Naive thymus-derived CD8-positive, alpha-beta T cell (primary cell): ENCODE measurements around the gene DNAJB6. TPM values are rescaled to one million over a fixed set of nuclear protein-coding genes. Genes with fewer than 3 reads are reported as not detected.

Experiments
- ATAC-seq, 2 donors: fragments of 150-1000 bp; cut with Tn5 transposase in 1 of 2; sonication (Bioruptor Pico), chemical (Tn5 transposase) in 1 of 2; 1 replicate in 1 of 2; 2 replicates in 1 of 2; pipeline ENCODE4 v1.10.0; 2021; ENCODE audit warnings: mild to moderate bottlenecking in 2 of 2, moderate library complexity in 2 of 2
- POLR2A ChIA-PET: fragments of 350-600 bp; sonication (Branson Sonifier 250); formaldehyde crosslinking; loops from one replicate; lab custom pipeline; 2021; ENCODE audit warnings: antibody characterized with exemption; lab: Charles Lee
- DNase-seq, 10 donors: peaks; one replicate each; pipeline versions ENCODE4 v3.0.0 to v3.0.0-alpha.2; 2020 to 2022
- H3K27ac Mint-ChIP-seq, 10 donors: one replicate each; pipeline ENCODE4 v1.8.0; 2020 to 2022; ENCODE audit warnings: mild to moderate bottlenecking in 10 of 10, mixed read lengths in 10 of 10, moderate library complexity in 4 of 10, inconsistent platforms in 1 of 10
- H3K27me3 Mint-ChIP-seq, 5 donors: one replicate each; pipeline ENCODE4 v1.8.0; 2021 to 2022; ENCODE audit warnings: mixed read lengths in 5 of 5
- H3K36me3 Mint-ChIP-seq, 3 donors: one replicate each; pipeline ENCODE4 v1.8.0; 2020 to 2022; ENCODE audit warnings: mixed read lengths in 3 of 3, mild to moderate bottlenecking in 2 of 3, inconsistent platforms in 1 of 3
- H3K4me1 Mint-ChIP-seq, 4 donors: one replicate each; pipeline ENCODE4 v1.8.0; 2021 to 2022; ENCODE audit warnings: mixed read lengths in 4 of 4
- H3K4me3 Mint-ChIP-seq, 10 donors: one replicate each; pipeline ENCODE4 v1.8.0; 2020 to 2022; ENCODE audit warnings: mild to moderate bottlenecking in 10 of 10, mixed read lengths in 10 of 10, moderate library complexity in 6 of 10, inconsistent platforms in 1 of 10
- H3K9me3 Mint-ChIP-seq, 9 donors: one replicate each; pipeline ENCODE4 v1.8.0; 2020 to 2022; ENCODE audit warnings: mixed read lengths in 9 of 9, mild to moderate bottlenecking in 3 of 9, inconsistent platforms in 1 of 9, moderate library complexity in 1 of 9
- polyA plus RNA-seq, 3 donors: library from polyadenylated mRNA; unstranded; fragments of 300-500 nt; fragmentation: Illumina TruSeq; gene quantifications; one replicate each; pipeline ENCODE4 v1.2.3, GENCODE V29; 2021
- total RNA-seq, 8 experiments: library from RNA in 2 of 8; stranded (reverse) in 2 of 8; gene quantifications; one replicate each; pipeline ENCODE4 v1.2.3 and lab custom pipeline; 2021 to 2026

DNAJB6 gene
- total and polyA plus RNA-seq, 5 experiments from 2014 or later = 112 to 159 (median 115) TPM

GRCh38 chr7:157464971-157465886 lies 128.4 kb downstream of the DNAJB6 start:
- POLR2A ChIA-PET = interaction anchor here (0.6 to 1.9 kb wide), 3 partner anchors 10 to 34 kb away, joined by 3 to 4 read pairs (median 3); no protein-coding TSS in a partner anchor
- Mint-ChIP-seq H3K27me3 (peaks cover 0 to 2% (median 0%) of the 10 kb centered on the region in 5 donors), H3K36me3 (no peaks in the 10 kb centered on the region), H3K9me3 (no peaks in the 10 kb centered on the region), H3K4me1 (peaks cover 11 to 29% (median 20%) of the 10 kb centered on the region in 4 donors), H3K4me3 (no peak overlapping the region), H3K27ac (peak overlapping the region in 5 of 10 donors; percentile 15 to 45 (median 17))
- ATAC-seq = no peak
- DNase-seq = peak in 1 of 10 donors; percentile 26

GRCh38 chr7:157465891-157466866 lies 129.4 kb downstream of the DNAJB6 start:
- Mint-ChIP-seq H3K27ac (peak overlapping the region in 3 of 10 donors; percentile 15 to 43 (median 22)), H3K4me3 (no peak overlapping the region), H3K4me1 (peaks cover 18 to 36% (median 26%) of the 10 kb centered on the region in 4 donors), H3K9me3 (no peaks in the 10 kb centered on the region), H3K27me3 (peaks cover 0 to 2% (median 0%) of the 10 kb centered on the region in 5 donors), H3K36me3 (no peaks in the 10 kb centered on the region)
- POLR2A ChIA-PET = interaction anchor here (1.9 kb wide), 1 partner anchor 35 kb away, joined by 4 read pairs; no protein-coding TSS in a partner anchor
- ATAC-seq = no peak
- DNase-seq = no peak

GRCh38 chr7:157466867-157467261 lies 130.1 kb downstream of the DNAJB6 start:
- Mint-ChIP-seq H3K4me3 (no peak overlapping the region), H3K36me3 (peaks cover 0 to 1% (median under 1%) of the 10 kb centered on the region in 3 donors), H3K9me3 (peaks cover 0 to 3% (median under 1%) of the 10 kb centered on the region in 9 donors), H3K27ac (no peak overlapping the region), H3K4me1 (peaks cover 18 to 37% (median 29%) of the 10 kb centered on the region in 4 donors), H3K27me3 (peaks cover 0 to 2% (median 0%) of the 10 kb centered on the region in 5 donors)
- DNase-seq (no peak), ATAC-seq (no peak)
- POLR2A ChIA-PET = no interaction called here

Other genes with a start within 250 kb of the DNAJB6 start
- 10 to 100 TPM; 55.8 to 59.4 TPM for gene UBE3C, start 198.1 kb upstream of the DNAJB6 start, total RNA-seq
- 10 to 100 TPM; 17.5 to 29.0 (median 27.3) TPM for gene UBE3C, start 198.1 kb upstream of the DNAJB6 start, polyA plus RNA-seq